Measurements from ENCODE around the gene GCSH.

The GCSH gene

DNA sequence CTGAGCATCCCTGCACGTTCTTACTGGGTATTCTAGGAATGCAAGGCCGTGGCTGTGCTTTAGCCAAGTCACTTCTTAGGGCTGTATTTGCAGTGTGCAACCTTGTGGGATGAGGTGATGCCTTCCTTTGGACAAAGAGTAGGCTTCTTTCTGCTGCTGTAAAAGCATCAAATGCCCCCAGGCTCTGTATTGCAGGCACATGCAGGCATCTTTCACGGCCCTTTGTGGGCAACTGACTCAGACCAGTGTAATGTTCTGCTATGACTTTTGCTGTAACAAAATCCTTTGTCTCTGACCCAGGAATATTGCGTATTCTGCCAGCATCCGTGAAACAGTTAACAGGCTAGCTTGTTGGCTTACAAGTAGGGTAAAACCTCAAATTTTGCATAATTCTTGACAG is 30.9 kb upstream of the GCSH start:
- H3K27ac ChIP-seq (ENCODE audit: low read length), result no peak overlapping the region
- H3F3A ChIP-seq (ENCODE audit: insufficient read depth, low read length), result no peaks in the 10 kb centered on the region
- H3K27me3 ChIP-seq (replicated peaks; ENCODE audit: insufficient read depth, low read length), result no peaks in the 10 kb centered on the region
- no peaks in the 10 kb centered on the region for H3K9me2 ChIP-seq (replicated peaks; ENCODE audit: insufficient read depth, low read length)
- H3K9ac ChIP-seq (ENCODE audit: low read length), result no peak overlapping the region
- no peak overlapping the region for H3K4me3 ChIP-seq (ENCODE audit: low read length)
- H2AFZ ChIP-seq (ENCODE audit: low read length), result no peak overlapping the region
- no peaks in the 10 kb centered on the region for H4K20me1 ChIP-seq (ENCODE audit: insufficient read depth, low read length)
- no peaks in the 10 kb centered on the region for H3K9me3 ChIP-seq (replicated peaks; ENCODE audit: insufficient read depth, low read length)
- no peaks in the 10 kb centered on the region for H3K79me2 ChIP-seq (ENCODE audit: low read length)
- no peak for TF ChIP-seq EZH2 (optimal IDR thresholded peaks at IDR 0.05; ENCODE audit: low read depth, low read length)
- TF ChIP-seq EZH2phosphoT487 (IDR thresholded peaks at IDR 0.05; ENCODE audit: low read length), result no peak
- TF ChIP-seq, protein P1, sequence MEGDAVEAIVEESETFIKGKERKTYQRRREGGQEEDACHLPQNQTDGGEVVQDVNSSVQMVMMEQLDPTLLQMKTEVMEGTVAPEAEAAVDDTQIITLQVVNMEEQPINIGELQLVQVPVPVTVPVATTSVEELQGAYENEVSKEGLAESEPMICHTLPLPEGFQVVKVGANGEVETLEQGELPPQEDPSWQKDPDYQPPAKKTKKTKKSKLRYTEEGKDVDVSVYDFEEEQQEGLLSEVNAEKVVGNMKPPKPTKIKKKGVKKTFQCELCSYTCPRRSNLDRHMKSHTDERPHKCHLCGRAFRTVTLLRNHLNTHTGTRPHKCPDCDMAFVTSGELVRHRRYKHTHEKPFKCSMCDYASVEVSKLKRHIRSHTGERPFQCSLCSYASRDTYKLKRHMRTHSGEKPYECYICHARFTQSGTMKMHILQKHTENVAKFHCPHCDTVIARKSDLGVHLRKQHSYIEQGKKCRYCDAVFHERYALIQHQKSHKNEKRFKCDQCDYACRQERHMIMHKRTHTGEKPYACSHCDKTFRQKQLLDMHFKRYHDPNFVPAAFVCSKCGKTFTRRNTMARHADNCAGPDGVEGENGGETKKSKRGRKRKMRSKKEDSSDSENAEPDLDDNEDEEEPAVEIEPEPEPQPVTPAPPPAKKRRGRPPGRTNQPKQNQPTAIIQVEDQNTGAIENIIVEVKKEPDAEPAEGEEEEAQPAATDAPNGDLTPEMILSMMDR (IDR thresholded peaks at IDR 0.05; ENCODE audit: low read length), result no peak
- H3K36me3 ChIP-seq (replicated peaks; ENCODE audit: insufficient read depth, low read length), result no peaks in the 10 kb centered on the region
- H3K4me1 ChIP-seq (ENCODE audit: low read length), result no peaks in the 10 kb centered on the region
- H3K4me2 ChIP-seq (ENCODE audit: low read depth, low read length), result no peak overlapping the region
- no peak for DNase-seq

DNA sequence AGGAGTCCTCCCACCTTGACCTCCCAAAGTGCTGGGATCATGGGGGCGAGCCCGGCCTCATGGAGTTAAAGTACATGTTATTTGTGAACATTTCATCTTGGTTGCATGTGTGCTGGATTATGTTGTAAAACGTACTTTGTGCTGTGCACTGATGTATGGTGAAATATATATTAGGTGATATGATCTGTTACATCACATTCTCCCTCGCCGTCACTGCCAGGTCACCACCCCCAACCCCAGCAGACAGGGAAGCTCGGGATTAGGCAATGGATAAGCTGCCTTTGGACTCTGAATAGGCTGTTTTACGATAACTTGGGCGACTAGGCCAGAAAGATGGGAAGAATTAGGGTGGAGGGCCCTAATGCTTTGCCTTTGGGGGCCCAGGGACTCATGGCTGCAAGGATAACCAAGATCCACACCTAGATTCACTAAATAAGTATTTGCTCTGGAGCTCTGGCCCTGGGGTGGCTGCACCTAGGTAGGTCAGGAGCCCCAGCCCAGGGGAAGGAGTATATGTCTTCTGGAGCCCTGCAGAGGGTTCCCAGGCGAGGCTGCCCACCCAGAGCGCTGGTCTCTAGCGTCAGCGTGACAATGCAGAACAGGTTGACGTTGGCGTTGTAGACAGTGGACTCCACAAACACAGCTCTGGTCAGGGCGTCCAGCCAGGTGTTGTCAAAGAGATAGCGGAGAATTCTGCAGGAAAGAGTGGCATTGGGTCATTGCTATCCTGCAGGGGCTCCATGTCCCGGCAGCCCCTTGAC is 27.1 kb upstream of the GCSH start:
- H4K20me1 ChIP-seq (ENCODE audit: insufficient read depth, low read length), result no peaks in the 10 kb centered on the region
- no peaks in the 10 kb centered on the region for H3F3A ChIP-seq (ENCODE audit: insufficient read depth, low read length)
- H3K4me1 ChIP-seq (ENCODE audit: low read length), result no peaks in the 10 kb centered on the region
- TF ChIP-seq, protein P1 (IDR thresholded peaks at IDR 0.05; ENCODE audit: low read length), result no peak
- TF ChIP-seq EZH2phosphoT487 (IDR thresholded peaks at IDR 0.05; ENCODE audit: low read length) (no peak), EZH2 (optimal IDR thresholded peaks at IDR 0.05; ENCODE audit: low read depth, low read length) (no peak)
- no peak for DNase-seq
- H3K9ac ChIP-seq (ENCODE audit: low read length), result no peak overlapping the region
- H3K9me3 ChIP-seq (replicated peaks; ENCODE audit: insufficient read depth, low read length), result no peaks in the 10 kb centered on the region
- H3K79me2 ChIP-seq (ENCODE audit: low read length), result no peaks in the 10 kb centered on the region
- no peak overlapping the region for H3K4me2 ChIP-seq (ENCODE audit: low read depth, low read length)
- no peaks in the 10 kb centered on the region for H3K27me3 ChIP-seq (replicated peaks; ENCODE audit: insufficient read depth, low read length)
- H3K27ac ChIP-seq (ENCODE audit: low read length), result no peak overlapping the region
- no peaks in the 10 kb centered on the region for H3K36me3 ChIP-seq (replicated peaks; ENCODE audit: insufficient read depth, low read length)
- H3K9me2 ChIP-seq (replicated peaks; ENCODE audit: insufficient read depth, low read length), result no peaks in the 10 kb centered on the region
- no peak overlapping the region for H2AFZ ChIP-seq (ENCODE audit: low read length)
- no peak overlapping the region for H3K4me3 ChIP-seq (ENCODE audit: low read length)

DNA sequence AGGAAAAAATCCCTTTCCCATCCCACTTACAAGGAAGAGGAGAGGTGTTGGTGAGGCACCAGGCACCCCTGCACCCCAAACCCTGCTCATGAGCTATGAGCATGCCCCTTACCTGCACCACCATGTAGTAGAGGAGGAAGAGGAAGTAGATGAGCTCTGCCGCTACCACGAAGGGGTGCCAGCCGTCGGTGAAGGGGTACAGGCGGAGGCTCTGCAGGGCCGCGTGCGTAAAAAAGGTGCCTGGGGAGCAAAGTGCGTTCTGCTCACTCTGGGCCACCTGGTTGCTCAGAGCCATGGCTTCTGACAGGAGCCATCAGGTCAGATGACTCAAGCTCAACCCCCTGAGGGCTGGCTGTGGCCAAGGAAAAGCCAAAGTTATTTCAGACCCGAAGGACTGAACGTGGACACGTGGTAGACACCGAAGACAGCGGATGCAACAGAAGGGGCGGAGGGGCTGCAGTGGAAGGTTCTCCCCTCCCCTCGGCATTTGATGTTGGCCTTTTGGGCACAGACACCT is 25.3 kb upstream of the GCSH start:
- H3F3A ChIP-seq (ENCODE audit: insufficient read depth, low read length), result no peaks in the 10 kb centered on the region
- H3K27me3 ChIP-seq (replicated peaks; ENCODE audit: insufficient read depth, low read length), result no peaks in the 10 kb centered on the region
- H3K9me3 ChIP-seq (replicated peaks; ENCODE audit: insufficient read depth, low read length), result no peaks in the 10 kb centered on the region
- H3K4me2 ChIP-seq (ENCODE audit: low read depth, low read length), result no peak overlapping the region
- TF ChIP-seq, protein P1 (IDR thresholded peaks at IDR 0.05; ENCODE audit: low read length), result no peak
- H3K27ac ChIP-seq (ENCODE audit: low read length), result no peak overlapping the region
- H3K79me2 ChIP-seq (ENCODE audit: low read length), result no peaks in the 10 kb centered on the region
- no peaks in the 10 kb centered on the region for H4K20me1 ChIP-seq (ENCODE audit: insufficient read depth, low read length)
- H3K9ac ChIP-seq (ENCODE audit: low read length), result no peak overlapping the region
- no peak overlapping the region for H3K4me3 ChIP-seq (ENCODE audit: low read length)
- no peak for DNase-seq
- no peaks in the 10 kb centered on the region for H3K4me1 ChIP-seq (ENCODE audit: low read length)
- H3K36me3 ChIP-seq (replicated peaks; ENCODE audit: insufficient read depth, low read length), result no peaks in the 10 kb centered on the region
- H2AFZ ChIP-seq (ENCODE audit: low read length), result no peak overlapping the region
- no peaks in the 10 kb centered on the region for H3K9me2 ChIP-seq (replicated peaks; ENCODE audit: insufficient read depth, low read length)
